NCI-H1930 (cell line): ENCODE measurements around the gene INPP4B.

Source experiments
- DNase-seq, 2 experiments: peaks; one replicate each; lab custom pipeline; 2025; lab: John Stamatoyannopoulos, UW

The INPP4B gene

DNA sequence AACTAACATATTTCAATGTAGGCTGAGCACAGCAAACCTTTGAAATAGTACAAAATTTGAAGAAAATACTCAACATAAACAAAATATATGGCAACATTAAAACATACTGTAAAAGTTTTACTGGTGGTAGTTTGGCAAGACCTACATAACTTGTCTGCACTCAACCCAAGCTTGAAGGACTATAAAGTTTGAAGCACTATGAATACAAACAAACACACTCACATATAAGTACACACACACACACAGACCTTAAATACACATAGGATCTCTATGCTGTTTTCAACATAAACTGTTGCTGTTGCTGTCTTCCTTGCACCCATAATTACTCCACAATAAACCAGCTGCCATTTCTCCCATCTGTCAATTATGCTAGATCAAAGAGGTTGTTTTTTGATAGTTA lies 620.1 kb downstream of the INPP4B start:
- no peak for DNase-seq

DNA sequence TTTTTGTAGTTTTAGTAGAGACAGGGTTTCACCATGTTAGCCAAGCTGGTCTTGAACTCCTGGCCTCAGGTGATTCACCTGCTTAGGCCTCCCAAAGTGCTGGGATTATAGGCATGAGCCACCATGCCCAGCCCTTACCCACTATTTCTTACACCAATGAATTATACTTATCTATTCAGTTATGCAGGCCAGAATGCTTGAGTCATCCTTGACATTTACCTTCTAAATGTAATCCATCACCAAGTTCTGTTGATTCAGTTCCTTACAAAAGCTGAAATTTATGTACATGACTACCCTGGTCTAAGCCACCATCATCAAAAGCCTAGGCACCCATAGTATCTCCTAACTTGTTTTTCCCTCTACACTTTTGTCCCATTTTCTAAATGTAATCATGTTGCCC lies 624.0 kb downstream of the INPP4B start:
- DNase-seq, result no peak

DNA sequence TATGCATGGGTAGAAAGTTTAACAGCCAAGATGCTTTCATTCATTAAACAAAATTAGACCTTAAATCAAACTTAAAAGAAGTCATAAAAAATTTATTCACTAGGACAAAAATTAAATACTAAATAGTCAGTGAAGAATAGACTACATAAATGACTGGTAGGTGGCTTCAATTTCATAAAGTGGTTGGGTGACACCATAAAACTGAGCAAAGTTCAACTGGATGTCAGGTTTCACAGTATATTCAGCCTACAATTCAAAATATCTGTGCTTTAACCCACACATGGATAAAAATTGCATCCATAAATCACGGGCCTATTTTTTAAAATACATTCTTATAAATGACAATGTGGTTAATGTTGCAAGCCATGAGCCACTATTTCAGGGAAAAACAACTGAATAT lies 627.4 kb downstream of the INPP4B start:
- DNase-seq, result no peak

DNA sequence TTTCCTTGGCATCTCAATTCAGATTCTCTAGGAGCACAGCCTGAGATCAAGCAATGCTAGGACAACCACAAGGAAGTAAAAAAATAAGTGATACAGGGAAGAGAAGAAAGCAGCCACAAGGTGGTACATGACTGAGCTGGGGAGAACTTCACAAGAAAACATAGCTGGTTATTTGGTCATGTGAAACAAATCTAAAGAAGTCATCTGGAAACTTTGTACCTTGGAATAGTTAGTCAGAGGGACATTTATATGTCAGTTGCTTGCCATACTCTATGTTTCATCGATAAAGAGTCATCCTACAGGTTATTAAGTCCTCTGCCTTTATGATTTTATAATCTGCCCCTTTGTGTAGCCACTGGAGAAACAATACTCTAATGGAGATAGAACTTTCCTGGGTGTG lies 634.7 kb downstream of the INPP4B start:
- no peak for DNase-seq

DNA sequence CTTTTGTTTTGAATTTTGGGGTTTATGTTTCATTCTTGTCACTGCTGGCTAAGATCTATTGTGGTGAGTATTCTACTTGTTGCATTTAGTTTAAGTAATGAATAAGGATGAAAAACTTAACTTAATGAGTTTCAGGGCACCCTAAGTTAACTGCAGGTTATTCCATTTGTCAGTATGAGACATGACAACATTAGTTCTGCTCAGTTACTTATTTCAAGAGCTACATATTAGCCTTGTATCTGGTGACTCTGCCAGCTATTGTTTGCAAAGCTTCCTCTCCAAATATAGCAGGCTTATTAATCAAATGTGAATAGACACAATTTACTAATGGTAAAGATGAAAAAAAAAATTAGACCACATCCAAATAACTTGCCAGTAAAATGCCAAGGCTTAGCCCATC lies 642.6 kb downstream of the INPP4B start:
- no peak for DNase-seq

DNA sequence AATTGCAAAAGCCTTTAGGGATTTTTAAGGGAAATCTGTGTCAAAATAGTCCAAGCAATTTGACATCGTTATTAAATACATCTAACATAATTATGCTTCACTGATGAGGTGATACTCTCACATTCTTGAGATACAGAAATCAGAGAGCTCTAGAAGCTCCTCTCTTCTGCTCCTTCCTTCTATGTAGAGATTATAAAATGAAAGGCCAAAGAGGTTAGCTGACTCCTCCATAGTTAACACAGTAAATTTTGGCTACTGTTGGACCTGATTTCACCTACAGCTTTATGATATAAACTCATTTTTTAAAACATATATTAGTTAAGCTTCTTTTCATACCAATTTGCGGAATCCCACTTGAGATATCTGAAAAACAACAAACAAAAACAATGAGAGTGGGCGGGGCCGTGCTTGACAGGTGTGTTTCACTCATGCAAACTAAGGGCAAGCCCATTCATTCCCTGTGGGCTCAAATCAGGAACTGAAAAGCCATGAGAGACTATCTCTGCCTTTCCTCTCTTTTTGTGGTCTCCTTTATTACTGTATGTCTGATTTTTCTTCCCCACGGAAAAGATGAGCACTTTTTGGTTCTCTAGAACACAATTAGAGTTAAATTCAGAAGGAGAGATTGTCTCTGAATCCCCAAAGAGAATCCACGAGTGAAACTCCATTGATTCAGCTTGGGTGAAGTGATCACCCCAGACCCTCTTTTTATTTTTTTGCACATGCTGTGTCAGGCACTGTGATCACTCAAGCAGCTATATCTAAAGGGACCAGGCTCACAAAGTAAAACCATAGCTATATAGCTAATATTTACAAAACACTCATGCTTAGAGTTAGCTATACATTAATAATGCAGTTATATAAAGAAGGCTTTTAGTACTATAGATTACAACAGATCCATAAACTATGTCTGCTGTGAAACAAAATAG lies 643.4 kb downstream of the INPP4B start:
- DNase-seq, result no peak

DNA sequence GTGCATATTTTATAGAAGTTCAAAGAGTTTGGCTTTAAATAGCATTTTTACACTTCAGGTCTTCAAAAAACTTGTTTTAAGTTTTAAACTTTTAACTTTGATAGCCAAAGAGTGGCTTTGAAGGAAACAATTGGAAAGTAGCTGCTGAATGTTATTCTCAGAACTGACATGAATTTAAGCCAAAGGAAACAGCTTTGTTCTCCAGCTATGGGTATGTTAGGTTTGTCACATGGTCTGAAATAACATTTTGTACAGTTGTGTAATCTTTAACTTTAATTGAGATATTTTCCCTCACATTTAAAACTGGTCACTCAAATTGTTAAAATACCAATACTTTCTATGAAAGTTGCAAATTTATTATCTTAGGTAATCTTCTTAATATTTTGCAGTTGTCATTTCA lies 645.1 kb downstream of the INPP4B start:
- no peak for DNase-seq

DNA sequence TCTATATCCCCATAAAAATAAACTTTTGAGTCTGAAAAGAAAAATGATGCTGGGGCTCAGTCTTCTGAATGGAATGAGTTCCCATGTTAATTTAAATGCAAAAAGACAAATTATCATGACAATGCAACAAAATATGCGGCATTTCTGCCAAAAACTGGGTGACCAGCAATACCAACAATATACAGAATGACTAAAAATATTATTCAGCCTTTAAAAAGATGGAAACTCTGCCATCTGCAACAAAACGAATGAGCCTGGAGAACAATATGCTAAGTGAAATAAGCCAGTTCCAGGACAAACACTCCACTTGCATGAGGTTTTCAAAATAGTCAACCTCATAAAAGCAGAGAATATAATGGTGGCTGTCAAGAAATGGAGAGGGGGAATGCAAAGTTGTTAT lies 651.2 kb downstream of the INPP4B start:
- DNase-seq, result no peak

DNA sequence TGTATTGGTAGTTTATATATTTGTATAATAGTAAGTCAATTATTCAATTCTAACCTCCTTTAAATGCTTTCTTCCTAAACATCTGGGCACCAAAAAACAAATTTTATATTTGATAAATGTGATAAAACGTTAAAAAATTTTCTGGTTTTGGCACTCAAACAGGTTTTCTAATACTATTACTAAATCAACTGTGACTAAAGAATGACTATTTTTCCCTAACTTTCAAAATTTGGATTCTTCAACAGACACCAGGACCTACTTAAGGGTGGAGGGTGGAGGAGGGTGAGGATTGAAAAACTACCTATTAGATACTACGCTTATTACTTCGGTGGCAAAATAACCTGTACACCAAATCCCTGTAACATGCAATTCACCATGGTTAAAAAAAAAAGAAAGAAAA lies 654.2 kb downstream of the INPP4B start:
- DNase-seq, result no peak

DNA sequence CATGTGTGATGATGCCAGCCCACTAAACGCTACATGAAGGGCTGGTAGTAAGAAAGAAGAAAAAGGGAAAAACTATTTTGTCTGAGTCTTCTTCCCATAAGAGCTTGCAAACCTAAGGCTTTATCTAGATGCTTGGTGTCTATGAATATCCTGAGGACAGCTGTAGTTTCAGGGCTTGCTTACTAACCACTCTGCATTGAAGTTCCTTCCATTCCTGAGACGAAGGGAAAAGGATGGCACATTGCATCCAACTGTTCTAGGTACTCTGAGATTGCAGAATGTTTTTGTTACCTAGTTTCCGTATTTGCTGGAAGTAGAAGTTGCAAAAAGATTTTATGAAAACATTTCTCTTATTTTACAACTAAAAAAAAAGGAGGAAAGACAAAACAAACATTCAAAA lies 665.1 kb downstream of the INPP4B start:
- DNase-seq, result no peak

DNA sequence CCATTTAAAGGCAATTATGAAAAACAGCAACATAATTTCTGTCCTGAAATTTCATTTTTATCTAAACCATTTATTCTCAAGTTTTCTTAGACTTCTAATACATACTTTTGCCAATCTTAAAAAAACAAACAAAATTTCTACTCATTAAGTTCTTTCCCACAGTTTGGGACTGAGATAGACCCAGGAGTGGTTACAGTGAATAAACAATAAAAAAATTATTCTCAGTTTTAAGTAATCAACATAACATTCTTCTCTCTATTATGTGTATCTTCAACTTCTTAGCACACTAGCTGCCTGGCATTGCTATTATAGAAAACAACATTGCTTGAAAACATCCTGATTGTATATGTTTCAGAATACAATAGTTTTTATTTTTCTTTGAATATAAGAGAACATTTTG lies 676.9 kb downstream of the INPP4B start:
- no peak for DNase-seq

DNA sequence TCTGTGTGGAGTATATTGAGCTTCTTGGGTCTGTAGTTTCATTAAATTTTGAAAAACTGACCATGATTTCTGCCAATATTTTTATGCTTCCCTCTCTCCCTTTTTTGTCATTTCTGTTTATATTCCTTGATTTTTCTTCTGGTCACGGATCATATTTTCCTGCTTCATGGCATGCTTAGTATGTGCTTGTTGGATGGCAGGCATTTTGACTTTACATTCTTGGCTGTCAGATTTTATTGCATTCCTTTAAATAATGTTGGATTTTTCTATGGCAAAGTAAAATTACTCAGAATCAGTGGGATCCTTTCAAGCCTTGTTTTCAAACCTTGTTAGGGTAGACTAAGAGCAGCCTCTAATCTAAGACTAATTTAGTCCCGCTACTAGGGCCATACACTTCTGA lies 677.9 kb downstream of the INPP4B start:
- no peak for DNase-seq

DNA sequence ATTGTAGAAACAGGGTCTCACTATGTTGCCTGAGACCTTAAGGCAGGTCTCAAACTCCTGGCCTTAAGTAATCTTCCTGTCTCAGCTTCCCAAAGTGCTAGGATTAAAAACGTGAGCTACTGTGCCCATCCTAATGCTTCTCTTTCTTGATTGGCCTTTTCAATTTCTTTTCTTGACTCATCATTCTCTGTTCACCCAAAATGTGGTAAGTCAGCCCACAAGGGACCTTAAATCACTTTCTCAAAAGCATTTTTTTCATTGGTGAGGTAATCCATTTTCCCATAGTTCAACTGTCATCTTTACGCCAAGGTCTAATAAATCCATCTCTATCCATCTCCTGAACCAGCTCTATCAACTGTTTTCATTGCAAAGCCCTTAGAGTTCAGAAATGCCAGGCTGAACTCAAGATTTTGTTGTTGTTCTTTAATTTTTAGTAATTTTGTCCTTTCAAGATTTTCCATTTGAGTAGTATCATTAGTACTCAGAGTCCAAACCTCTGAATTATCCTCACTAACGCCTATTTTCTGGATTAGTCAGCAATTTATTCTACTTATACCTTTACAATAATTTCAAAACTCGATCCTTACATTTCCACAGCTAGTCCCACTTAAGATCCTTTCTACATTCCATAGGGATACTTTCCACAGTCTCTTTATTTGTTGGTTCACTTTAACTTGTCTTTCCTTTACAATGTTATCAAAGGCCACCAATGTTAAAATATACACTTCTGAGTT lies 681.2 kb downstream of the INPP4B start:
- DNase-seq, result no peak

DNA sequence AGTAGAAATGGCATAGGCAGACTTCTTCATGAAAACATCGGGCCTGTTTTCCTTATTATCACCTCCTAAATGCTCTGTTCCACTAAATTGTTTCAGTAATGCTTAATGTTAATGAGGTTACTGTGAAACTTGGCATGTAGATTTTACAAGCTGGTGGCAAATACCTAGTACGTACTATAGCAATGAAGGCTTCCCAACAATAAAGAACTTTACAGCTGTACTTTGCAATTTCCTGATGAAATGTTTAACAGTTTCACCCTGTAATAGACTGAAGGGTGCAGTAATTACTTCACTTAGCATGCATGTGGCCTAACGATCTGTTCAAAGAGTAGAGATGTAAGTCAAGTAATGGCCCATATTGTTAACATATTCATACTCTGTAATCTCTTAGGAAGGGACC lies 685.0 kb downstream of the INPP4B start:
- DNase-seq, result no peak

DNA sequence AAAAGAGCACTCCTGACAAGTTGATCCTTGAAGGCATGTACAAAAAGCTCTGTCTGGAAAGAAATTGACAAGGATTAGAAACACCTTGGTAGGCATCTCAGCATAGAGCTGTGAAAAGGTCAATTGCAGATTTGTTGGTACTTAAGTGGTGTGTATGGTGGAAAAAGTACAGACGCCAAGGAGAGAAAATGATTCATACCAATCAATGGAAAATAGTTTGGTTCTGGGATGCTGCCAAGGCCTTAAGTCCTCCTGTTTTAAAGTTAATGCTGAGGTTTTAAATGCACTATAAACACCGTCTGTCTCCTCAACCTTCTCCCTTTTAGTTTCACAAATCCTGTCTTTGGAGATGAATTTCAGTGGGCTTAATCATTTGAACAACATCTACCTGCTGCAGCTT lies 685.6 kb downstream of the INPP4B start:
- DNase-seq, result no peak

DNA sequence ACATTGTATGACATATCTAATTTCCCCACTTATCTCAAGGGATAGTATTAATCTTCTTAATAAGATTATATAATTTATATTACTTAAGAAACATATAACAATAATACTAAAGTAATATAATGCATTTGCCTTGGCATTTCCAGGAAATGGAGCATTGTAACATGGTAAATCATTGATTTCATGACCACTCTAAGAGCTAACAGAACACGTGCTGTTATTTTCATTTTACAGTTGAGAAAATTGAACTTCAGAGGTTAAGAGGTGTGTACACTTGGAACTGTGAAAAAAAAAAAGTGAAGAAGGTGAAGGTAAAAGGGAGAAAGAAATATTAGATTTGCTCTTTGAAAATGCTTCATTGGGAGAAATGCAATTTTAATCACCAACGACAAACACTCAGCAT lies 687.1 kb downstream of the INPP4B start:
- DNase-seq, result no peak

DNA sequence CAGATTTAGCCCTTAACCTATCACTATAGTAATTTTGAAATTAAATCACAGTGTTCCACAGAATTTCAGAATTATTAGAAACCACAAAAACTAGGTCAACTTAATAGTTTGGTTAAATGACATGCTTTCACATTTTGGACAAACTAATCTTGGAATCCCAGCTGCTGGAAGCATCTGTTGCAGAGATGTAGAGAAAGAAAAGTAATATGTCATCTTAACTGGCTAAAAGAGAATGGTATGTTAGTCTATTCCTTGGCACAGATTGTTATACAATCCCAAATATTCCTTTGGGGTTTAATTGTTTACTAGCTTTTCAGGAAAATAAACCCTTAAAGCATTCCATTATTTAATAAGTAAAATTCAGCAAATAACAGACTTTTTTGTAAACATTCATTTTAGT lies 689.8 kb downstream of the INPP4B start:
- no peak for DNase-seq

DNA sequence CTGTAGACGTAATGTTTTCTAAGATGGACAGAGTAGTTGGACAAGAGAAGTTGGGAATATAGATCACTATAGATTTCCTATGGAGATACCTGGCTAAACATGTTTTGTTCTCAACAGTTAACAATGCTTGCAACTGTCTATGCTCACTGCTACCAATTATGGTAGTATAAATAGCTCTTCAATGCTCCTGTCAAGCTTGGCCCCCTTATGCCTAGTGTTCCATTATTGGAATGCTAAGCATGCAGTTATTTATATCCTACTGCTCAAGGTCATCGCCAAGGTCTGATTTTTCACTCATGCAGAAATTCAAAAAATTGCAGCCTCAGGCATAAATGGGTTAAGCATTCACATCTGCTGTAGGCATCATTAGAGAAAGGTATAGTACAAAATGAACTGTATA lies 690.8 kb downstream of the INPP4B start:
- no peak for DNase-seq

DNA sequence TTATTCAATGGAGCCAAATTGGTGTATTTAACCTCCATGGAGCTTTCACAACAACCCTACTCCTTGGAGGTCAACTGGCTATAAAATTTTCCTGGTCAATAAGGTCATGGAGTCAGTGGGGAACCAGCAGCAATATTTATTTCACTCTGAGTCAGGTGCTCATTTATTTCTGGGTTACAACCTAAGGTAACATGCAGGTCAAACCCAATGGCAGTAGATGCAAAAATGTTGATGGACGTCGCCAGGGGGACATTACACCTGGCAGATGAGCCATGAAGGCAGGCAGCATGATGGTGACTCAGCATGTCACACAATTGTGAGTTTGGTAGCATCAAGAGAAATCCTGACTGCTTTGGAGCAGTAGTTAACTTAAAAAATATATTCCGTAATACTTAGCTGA lies 695.6 kb downstream of the INPP4B start:
- DNase-seq, result no peak

DNA sequence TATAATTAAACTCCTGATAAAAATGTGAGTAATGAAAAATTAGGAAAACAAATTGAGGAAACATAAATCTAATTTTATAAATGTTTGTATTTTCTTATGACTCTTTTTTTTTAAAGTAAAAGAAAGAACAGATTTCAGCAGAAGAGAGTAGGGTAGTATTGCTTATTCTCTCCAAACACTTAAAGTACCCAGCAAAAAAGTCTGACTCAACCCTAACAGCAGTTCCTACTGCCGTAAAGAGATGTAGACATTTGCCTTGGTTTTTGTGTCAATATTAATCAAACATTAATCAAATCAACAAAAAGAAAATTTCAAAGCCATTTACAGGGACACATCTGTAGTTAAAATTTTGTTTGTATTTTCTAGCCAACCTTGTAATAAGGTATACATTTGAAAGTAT lies 701.3 kb downstream of the INPP4B start:
- DNase-seq, result no peak

DNA sequence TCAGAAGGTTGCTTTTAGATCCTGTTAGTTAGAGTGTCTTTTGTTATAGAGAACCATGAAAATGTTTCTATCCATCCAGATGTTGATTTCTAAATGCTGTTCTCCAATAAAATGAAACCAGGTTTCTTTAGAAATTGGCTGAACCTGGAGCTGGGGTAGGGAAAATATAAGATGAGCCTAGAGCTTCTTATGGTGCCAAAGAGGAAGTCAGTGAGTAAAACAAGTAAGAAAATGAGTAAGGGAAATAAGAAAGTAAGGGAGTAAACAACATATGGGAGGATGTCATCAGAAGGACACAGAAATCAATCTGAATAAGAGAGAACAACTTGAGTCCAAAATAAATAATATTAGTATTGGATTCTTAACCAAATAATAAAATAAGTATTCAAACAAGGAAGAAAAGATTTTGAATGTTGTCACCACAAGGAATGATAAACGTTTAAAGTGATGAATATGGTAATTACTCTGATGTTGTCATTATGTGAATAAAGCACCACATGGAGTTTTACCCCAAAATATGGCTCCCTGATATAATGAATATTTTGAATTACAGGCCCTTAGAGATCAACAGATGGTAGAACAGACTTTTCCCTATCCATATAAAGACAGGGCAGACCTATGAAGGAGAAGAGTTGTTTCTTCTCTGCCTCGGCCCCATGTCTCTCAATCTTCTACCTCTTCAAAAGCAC lies 703.6 kb downstream of the INPP4B start:
- DNase-seq, result no peak

DNA sequence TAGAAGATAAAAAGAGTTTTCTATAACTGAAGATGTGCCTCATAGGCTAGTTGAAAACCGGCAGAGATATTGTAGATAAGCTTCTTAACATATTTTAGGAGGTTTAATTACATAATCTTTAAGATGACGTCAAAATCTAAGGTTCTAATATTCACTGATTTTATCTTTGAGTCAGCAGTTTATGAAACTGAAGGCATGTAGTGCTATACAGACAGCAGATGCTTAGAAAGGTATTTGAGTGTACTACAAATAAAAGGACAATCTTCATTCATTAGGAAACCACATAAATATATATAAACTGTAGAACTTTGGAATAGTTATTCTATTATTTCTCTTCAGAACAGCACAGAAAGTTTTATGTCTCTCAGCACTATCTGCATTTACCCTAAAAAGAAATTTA lies 704.9 kb downstream of the INPP4B start:
- no peak for DNase-seq

DNA sequence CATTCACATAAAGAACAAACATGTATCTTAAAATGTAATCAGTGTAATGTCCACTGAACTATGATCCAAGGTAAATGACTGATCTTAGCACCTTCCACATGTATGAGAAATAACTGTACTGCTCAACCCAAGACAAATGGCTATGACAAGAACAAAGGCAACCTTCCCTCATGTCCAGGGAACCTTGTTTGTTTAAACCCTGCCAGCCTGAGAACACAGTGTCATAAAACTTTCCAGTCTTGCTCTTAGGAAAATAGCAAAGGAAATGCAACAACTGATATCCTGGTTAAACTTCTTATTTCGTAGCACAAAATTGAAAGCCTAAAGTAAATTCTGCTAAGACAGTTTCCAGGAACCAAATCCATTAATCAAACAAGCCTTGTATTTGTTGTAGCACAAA lies 715.4 kb downstream of the INPP4B start:
- DNase-seq, result no peak
